Testis (tissue), 3 donors: ENCODE data around the gene ANKLE1. TPM values are rescaled to one million over a fixed set of nuclear protein-coding genes. Genes with fewer than 3 reads are reported as not detected.
"Not testable (repeated sequence)": the region's sequence is repeated elsewhere in the genome, so short reads cannot be mapped to it uniquely, and the experiment has no call there.

ENCODE experiments used
- DNase-seq: peaks from one replicate; pipeline ENCODE4 v3.0.0-alpha.2; 2019
- H3K27ac ChIP-seq, 2 donors: fragments of 200-600 bp; sonication (generic); one replicate each; pipeline ENCODE4 v1.5.1; 2019
- H3K27me3 ChIP-seq: fragments of 200-600 bp; sonication (generic); one replicate; pipeline ENCODE4 v1.5.1; 2019
- H3K36me3 ChIP-seq: fragments of 200-600 bp; sonication (generic); one replicate; pipeline ENCODE4 v1.5.1; 2017; ENCODE audit warnings: low read depth; ENCODE audit errors: missing control alignments
- H3K4me1 ChIP-seq: fragments of 200-600 bp; sonication (generic); one replicate; pipeline ENCODE4 v1.5.1; 2019
- H3K4me3 ChIP-seq, 2 donors: fragments of 200-600 bp; sonication (generic); one replicate each; pipeline ENCODE4 v1.5.1; 2017 to 2019
- H3K9me3 ChIP-seq: fragments of 200-600 bp; sonication (generic); one replicate; pipeline ENCODE4 v1.5.1; 2017
- POLR2A ChIP-seq: fragments of 450-650 bp; IDR thresholded peaks from one replicate; pipeline ENCODE4 v1.6.1; 2017; ENCODE audit warnings: antibody characterized with exemption, mild to moderate bottlenecking, moderate library complexity
- WGBS, 2 donors: methylation state at CpG; one replicate each; pipeline ENCODE4 v1.1.5; 2018; 5-methylcytosine and 5-hydroxymethylcytosine counted together
- intact Hi-C: fragments of 100-400 bp; cut with DNase I; formaldehyde crosslinking; loops from one replicate; pipeline ENCODE4 v1.15.1; 2023; ENCODE audit warnings: low total_unique reads
- polyA plus RNA-seq: library from polyadenylated mRNA; stranded (reverse); fragments of 350-450 nt; fragmentation: Illumina TruSeq; extraction: RNeasy Lipid Tissue Mini Kit (QIAGEN cat#74804); gene quantifications from one replicate; pipeline ENCODE4 v1.2.3, GENCODE V29; 2014; ENCODE audit warnings: low read depth, low replicate concordance; ENCODE audit not compliant: insufficient read depth
- total RNA-seq, 2 donors: library from RNA; depleted of rRNA; stranded (reverse); fragments of >200 nt; gene quantifications; one replicate each; pipeline ENCODE4 v1.2.3, GENCODE V29; 2016
- TF ChIP-seq, protein P1 (sequence below), 3 experiments: fragments of 450-650 bp in 2 of 3; fragments of 200-600 bp in 1 of 3; sonication (generic) in 1 of 3; IDR thresholded peaks; one replicate each; pipeline ENCODE4 v1.5.1; 2016 to 2019; ENCODE audit warnings: antibody characterized with exemption in 3 of 3, mild to moderate bottlenecking in 2 of 3, moderate library complexity in 1 of 3

Gene ANKLE1
- total and polyA plus RNA-seq, 3 donors from 2014 or later: 0.45 to 5.3 (median 3.1) TPM

DNA sequence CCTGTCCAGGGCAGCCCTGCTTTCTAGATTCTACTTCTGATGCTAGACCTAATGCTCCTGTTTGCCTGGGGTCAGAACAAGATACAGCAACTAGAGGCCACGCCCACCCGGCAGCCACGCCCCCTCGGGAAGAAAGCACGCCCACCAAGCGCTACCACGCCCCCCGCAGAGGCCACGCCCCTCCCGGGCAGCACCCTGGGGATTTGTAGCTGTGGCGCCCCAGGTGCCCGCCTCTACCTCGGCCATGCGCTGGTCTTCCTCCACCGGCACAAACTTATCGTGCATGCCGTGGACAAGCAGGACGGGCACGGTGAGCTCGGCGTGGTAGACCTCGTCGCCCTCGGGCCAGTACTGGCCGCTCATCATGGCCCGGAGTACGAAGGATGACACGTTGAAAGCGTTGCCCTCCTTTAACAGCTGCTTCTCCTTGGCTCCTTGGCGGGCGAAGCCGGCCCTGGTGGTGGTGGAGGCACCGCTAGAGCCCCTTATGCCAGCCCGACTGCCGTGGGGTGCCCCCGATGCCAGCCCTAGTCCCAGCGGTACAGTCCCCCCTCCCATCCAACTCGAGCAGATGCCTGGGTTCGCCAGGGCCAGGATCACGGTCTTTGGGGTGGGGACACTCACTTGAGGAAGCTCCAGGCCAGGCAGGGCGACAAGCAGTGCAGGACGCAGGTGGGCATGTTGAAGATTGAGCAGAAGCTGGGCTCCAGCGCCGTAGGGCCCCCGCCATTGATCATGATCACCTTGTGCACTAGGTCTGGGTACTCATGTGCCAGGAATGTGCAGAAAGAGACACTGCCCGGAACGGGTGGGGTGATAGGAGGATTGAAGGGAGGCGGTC lies 12.6 kb downstream of the ANKLE1 start:
- H3K9me3 ChIP-seq: no peaks in the 10 kb centered on the region
- no peaks in the 10 kb centered on the region for H3K4me1 ChIP-seq
- H3K4me3 ChIP-seq: peak overlapping the region in 1 of 2 donors; percentile 23
- WGBS, 2 donors: 32 to 72% methylated on average over 17 to 48 of the region's 48 CpGs
- peak; percentile 68 for DNase-seq
- no peak overlapping the region for H3K27ac ChIP-seq
- H3K36me3 ChIP-seq: no peaks in the 10 kb centered on the region
- no peaks in the 10 kb centered on the region for H3K27me3 ChIP-seq
- TF ChIP-seq, protein P1, sequence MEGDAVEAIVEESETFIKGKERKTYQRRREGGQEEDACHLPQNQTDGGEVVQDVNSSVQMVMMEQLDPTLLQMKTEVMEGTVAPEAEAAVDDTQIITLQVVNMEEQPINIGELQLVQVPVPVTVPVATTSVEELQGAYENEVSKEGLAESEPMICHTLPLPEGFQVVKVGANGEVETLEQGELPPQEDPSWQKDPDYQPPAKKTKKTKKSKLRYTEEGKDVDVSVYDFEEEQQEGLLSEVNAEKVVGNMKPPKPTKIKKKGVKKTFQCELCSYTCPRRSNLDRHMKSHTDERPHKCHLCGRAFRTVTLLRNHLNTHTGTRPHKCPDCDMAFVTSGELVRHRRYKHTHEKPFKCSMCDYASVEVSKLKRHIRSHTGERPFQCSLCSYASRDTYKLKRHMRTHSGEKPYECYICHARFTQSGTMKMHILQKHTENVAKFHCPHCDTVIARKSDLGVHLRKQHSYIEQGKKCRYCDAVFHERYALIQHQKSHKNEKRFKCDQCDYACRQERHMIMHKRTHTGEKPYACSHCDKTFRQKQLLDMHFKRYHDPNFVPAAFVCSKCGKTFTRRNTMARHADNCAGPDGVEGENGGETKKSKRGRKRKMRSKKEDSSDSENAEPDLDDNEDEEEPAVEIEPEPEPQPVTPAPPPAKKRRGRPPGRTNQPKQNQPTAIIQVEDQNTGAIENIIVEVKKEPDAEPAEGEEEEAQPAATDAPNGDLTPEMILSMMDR (IDR thresholded peaks at IDR 0.05): no peak
- TF ChIP-seq POLR2A: no peak
- intact Hi-C loops: no loop called here

GRCh38 chr19:17295551-17295950 lies 13.8 kb downstream of the ANKLE1 start:
- H3K36me3 ChIP-seq, H3K4me1 ChIP-seq, H3K27me3 ChIP-seq, intact Hi-C loops, H3K9me3 ChIP-seq, H3K27ac ChIP-seq, DNase-seq, H3K4me3 ChIP-seq: not testable (repeated sequence)
- WGBS, 2 donors: 83% methylated on average over 6 of the region's 6 CpGs

- no peak for TF ChIP-seq POLR2A
- TF ChIP-seq, protein P1 (IDR thresholded peaks at IDR 0.05): no peak
- Histone ChIP-seq H3K27me3 (no peaks in the 10 kb centered on the region), H3K27ac (no peak overlapping the region), H3K4me3 (no peak overlapping the region), H3K9me3 (no peaks in the 10 kb centered on the region), H3K4me1 (peaks cover 4% of the 10 kb centered on the region), H3K36me3 (no peaks in the 10 kb centered on the region)
- DNase-seq: no peak
- intact Hi-C loops: no loop called here
- WGBS, 2 donors: 60 to 67% methylated on average over 4 of the region's 4 CpGs
Observed at GRCh38 chr19:17296273-17296672, 14.6 kb downstream of the ANKLE1 start.

GRCh38 chr19:17296976-17297375 lies 15.3 kb downstream of the ANKLE1 start:
- Histone ChIP-seq H3K4me3 (no peak overlapping the region), H3K9me3 (no peaks in the 10 kb centered on the region), H3K36me3 (no peaks in the 10 kb centered on the region), H3K27ac (no peak overlapping the region), H3K27me3 (no peaks in the 10 kb centered on the region), H3K4me1 (peaks cover 4% of the 10 kb centered on the region)
- DNase-seq: no peak
- intact Hi-C loops: no loop called here
- WGBS, 2 donors: 93 to 94% methylated on average over 6 of the region's 6 CpGs
- TF ChIP-seq, protein P1 (IDR thresholded peaks at IDR 0.05): no peak
- no peak for TF ChIP-seq POLR2A

DNA sequence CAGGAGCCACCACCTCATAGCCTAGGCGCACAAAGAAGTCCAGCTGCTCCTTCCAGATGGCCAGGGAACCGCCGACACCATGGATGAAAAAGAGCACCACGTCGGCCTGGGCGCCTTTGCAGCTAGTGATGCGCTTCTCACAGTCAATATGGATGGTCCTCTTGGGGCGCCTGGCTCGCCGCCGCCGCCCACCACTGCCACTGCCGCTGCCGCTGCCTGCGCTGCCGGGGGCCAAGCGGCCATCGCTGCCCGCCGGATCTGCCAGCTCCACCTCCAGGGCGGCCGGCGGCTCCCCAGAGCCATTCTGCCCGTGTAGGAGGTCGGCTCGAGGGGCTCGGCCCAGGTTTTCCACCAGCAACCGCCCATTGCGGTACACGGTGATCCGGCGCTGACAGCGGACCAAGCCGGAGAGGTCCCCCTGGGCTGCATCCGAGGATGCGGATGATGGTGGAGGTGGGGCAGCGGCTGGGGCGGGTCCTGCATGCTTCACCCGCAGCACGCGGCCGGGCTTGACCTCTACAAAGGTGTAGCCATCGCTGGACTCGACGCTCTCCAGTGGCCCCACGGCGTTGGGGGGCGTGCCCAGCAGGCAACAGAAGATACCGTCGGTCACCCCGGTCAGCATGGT lies 19.4 kb downstream of the ANKLE1 start:
- WGBS, 2 donors: 66 to 81% methylated on average over 22 to 46 of the region's 51 CpGs
- no peaks in the 10 kb centered on the region for H3K36me3 ChIP-seq
- no peaks in the 10 kb centered on the region for H3K9me3 ChIP-seq
- TF ChIP-seq POLR2A: no peak
- TF ChIP-seq, protein P1 (IDR thresholded peaks at IDR 0.05): no peak
- no peak for DNase-seq
- H3K4me3 ChIP-seq: no peak overlapping the region
- peaks cover 26% of the 10 kb centered on the region for H3K4me1 ChIP-seq
- intact Hi-C loops: no loop called here
- no peaks in the 10 kb centered on the region for H3K27me3 ChIP-seq
- H3K27ac ChIP-seq: no peak overlapping the region
